ENCODE measurements around the gene ARNT2. TPM values are rescaled to one million over a fixed set of nuclear protein-coding genes. Genes with fewer than 3 reads are reported as not detected.
"Not testable (repeated sequence)": the region's sequence is repeated elsewhere in the genome, so short reads cannot be mapped to it uniquely, and the experiment has no call there.

The ARNT2 gene
- total RNA-seq, 2 donors from 2014 or later = not detected

DNA sequence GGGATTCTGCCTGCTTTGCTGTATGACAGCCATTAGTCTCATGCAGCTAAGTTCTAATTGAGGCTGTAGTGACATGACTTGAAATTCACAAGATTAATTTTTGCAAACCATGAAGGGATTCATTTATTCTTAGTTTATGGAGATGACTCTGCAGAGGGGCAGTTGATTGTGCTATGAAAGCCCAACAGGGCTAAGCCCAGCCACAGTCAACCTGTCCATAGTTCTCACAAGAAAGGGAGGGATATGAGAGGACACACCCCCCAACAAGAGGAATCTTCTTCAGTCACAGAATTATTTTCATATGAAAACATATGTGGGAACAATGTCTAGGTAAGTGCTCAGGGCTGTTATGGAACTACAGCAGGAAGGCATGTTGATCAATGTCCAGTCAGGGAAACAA, 229.0 kb downstream of the ARNT2 start:
- H3K4me3 Mint-ChIP-seq = no peak overlapping the region
- no peaks in the 10 kb centered on the region for H3K9me3 ChIP-seq (ENCODE audit: control insufficient read depth, low read length, poor library complexity, severe bottlenecking)
- ATAC-seq (no peak), DNase-seq (no peak)
- no peak overlapping the region for H3K27ac Mint-ChIP-seq
- no peaks in the 10 kb centered on the region for H3K36me3 Mint-ChIP-seq (ENCODE audit: low read depth)
- no peaks in the 10 kb centered on the region for H3K4me1 Mint-ChIP-seq
- peaks cover 23% of the 10 kb centered on the region for H3K27me3 Mint-ChIP-seq

DNA sequence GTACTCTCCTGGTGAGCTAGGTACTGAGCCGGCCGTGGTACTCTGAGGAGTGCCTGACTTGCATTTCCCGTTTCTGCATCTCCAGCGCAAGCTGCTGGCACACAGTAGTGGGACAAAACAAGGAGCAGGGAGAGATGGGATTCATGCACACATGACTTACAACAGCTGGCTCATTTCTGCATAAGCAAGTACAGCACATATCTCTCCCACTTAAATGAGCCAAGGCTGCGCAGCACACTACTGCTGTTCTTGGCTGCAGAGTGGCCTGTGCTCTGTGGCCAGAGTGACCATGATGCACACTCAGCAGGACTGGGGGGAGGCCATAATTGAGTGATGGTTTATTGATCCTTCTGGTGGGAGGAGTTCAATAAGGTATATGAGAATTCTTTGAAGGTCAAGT, 231.8 kb downstream of the ARNT2 start:
- no peaks in the 10 kb centered on the region for H3K4me1 Mint-ChIP-seq
- H3K9me3 ChIP-seq (ENCODE audit: control insufficient read depth, low read length, poor library complexity, severe bottlenecking) = no peaks in the 10 kb centered on the region
- H3K27ac Mint-ChIP-seq = no peak overlapping the region
- peaks cover 23% of the 10 kb centered on the region for H3K27me3 Mint-ChIP-seq
- H3K36me3 Mint-ChIP-seq (ENCODE audit: low read depth) = no peaks in the 10 kb centered on the region
- DNase-seq (no peak), ATAC-seq (no peak)
- no peak overlapping the region for H3K4me3 Mint-ChIP-seq

DNA sequence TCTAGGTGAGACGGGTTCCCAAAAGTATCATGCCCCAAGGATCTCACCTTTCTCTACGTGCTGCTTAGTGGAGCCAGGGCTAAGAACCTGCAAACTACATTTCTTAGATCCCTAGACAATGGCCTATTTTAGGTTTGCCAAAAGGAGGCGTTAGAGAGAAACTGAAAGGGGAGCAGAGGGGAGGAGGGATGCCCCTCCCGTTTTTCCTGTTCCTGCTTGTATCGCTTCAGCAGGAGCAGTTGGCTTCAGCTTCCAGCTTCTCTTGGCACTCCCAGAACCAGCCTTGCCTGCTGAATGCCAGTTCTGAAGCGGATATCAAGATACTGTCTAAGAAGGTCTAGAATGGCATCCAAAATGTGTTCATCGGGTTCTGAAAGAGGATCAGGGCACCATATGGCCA, 232.5 kb downstream of the ARNT2 start:
- Mint-ChIP-seq H3K27ac (no peak overlapping the region), H3K4me3 (no peak overlapping the region), H3K4me1 (no peaks in the 10 kb centered on the region), H3K27me3 (peaks cover 16% of the 10 kb centered on the region), H3K36me3 (ENCODE audit: low read depth) (no peaks in the 10 kb centered on the region)
- H3K9me3 ChIP-seq (ENCODE audit: control insufficient read depth, low read length, poor library complexity, severe bottlenecking) = no peaks in the 10 kb centered on the region
- no peak for DNase-seq
- no peak for ATAC-seq

DNA sequence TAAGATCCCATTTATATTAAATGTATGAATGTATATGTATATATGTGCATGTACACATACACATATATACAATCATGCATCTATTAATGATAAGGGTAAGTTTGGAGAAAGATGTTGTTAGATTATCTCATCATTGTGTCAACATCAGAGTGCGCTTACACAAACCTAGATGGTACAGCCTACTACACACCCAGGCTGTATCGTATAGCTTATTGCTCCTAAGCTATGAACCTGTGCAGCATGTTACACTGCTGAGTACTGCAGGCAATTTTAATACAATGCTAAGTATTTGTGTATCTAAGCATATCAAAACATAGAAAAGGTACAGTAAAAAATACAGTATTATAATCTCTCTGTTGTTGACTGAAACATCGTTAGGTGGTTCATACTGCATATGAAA, 233.6 kb downstream of the ARNT2 start:
- Mint-ChIP-seq H3K4me3 (no peak overlapping the region), H3K27ac (no peak overlapping the region), H3K27me3 (peaks cover 9% of the 10 kb centered on the region), H3K36me3 (ENCODE audit: low read depth) (no peaks in the 10 kb centered on the region), H3K4me1 (no peaks in the 10 kb centered on the region)
- H3K9me3 ChIP-seq (ENCODE audit: control insufficient read depth, low read length, poor library complexity, severe bottlenecking) = no peaks in the 10 kb centered on the region
- DNase-seq (no peak), ATAC-seq (no peak)

DNA sequence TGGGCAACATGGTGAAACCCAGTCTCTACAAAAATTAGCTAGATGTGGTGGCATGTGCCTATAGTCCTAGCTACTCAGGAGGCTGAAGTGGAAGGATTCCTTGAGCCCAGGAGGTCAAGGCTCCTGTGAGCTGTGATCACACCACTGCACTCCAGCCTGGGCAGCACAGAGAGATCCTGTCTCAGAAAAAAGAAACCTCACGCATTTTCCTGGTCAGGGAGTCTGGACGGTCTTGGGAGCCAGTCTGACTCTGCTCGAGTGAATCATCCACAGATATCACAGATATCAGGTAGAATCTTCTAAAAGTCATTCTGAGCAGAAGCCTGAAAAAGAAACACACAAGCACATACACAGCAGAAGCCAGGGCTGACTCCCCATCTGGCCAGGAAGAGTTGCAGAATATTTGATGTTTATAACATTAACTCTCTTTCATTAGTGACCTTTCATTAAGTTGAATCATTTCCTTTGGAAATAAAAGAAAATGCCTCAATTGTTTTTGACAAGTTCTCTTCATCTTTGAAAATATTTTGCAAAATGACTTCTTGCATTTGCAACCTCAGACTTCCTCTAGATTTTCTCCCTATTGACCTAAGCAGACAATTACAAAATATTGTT, 234.5 kb downstream of the ARNT2 start:
- Mint-ChIP-seq H3K27ac (no peak overlapping the region), H3K4me3 (no peak overlapping the region), H3K27me3 (peaks cover 15% of the 10 kb centered on the region), H3K4me1 (no peaks in the 10 kb centered on the region), H3K36me3 (ENCODE audit: low read depth) (no peaks in the 10 kb centered on the region)
- no peaks in the 10 kb centered on the region for H3K9me3 ChIP-seq (ENCODE audit: control insufficient read depth, low read length, poor library complexity, severe bottlenecking)
- ATAC-seq (no peak), DNase-seq (no peak)

DNA sequence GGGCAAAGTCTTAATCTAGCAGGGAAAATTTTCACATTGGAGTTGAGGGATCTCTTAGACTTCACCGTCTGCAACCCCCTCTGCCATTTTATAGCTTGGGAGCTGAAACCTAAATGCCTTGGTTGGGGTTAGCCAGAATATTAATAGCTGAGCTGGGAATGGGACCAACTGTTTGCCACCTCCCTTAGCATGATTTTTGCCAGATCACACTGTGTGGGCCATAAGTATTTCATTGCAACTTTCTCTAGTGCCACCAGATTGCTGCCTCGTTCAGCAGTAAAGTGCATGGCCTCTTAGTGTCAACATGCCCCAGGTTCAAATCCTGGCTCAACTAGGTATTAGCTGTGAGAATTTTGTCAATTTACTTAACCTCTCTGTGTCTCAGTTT, 235.0 kb downstream of the ARNT2 start:
- no peaks in the 10 kb centered on the region for H3K9me3 ChIP-seq (ENCODE audit: control insufficient read depth, low read length, poor library complexity, severe bottlenecking)
- Mint-ChIP-seq H3K27me3 (peaks cover 20% of the 10 kb centered on the region), H3K4me1 (no peaks in the 10 kb centered on the region), H3K36me3 (ENCODE audit: low read depth) (no peaks in the 10 kb centered on the region), H3K4me3 (no peak overlapping the region), H3K27ac (no peak overlapping the region)
- DNase-seq (no peak), ATAC-seq (no peak)

DNA sequence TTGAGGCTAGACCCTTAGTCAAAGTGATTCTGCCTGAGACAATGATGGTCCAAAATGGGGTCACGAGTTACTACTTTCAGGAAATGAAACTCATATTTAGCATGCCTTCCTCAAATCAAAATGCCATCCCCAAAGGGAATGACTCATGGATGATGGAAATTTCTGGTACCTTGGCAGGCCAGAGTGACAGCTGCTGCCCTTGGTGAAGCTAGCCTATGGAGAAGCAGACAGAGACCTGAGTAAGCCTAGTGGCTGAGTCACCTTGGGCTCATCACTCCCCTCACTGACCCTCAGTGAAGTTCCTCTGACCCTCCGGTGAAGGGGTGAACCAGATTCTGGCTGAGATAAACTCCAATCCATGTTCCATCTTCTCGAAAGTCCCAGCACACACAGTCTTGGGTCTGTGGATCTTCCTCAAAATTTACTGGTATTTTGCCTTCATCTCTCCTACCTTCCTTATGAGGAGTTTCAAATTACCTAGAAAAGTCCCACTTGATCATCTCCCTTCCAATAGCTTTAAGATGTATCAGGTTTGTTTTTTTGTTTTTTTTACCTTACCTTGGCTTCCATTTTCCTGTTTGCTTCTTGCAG, 236.4 kb downstream of the ARNT2 start:
- Mint-ChIP-seq H3K4me3 (no peak overlapping the region), H3K4me1 (no peaks in the 10 kb centered on the region), H3K36me3 (ENCODE audit: low read depth) (no peaks in the 10 kb centered on the region), H3K27ac (no peak overlapping the region), H3K27me3 (peaks cover 29% of the 10 kb centered on the region)
- ATAC-seq (no peak), DNase-seq (no peak)
- no peaks in the 10 kb centered on the region for H3K9me3 ChIP-seq (ENCODE audit: control insufficient read depth, low read length, poor library complexity, severe bottlenecking)

DNA sequence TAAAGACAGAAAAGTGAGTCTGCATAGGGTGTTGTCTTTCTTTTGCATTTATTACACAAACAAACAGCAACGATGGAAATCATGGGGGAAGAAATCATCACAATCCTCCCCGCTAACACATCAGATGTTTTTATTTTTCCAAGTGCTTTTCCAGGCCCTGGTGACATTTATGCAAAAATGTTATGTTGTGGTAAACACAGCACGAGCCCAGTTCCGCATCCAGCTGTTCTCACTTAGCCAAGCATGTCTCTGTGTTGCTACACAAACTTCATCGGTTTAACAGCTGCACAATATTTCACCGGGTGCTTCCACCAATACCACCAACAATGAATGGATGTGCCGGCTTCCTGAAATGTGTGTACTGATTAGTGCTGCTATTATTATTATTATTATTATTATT, 237.2 kb downstream of the ARNT2 start:
- Mint-ChIP-seq H3K4me1 (no peaks in the 10 kb centered on the region), H3K36me3 (ENCODE audit: low read depth) (no peaks in the 10 kb centered on the region), H3K27ac (no peak overlapping the region), H3K4me3 (no peak overlapping the region), H3K27me3 (peaks cover 23% of the 10 kb centered on the region)
- DNase-seq (no peak), ATAC-seq (no peak)
- no peaks in the 10 kb centered on the region for H3K9me3 ChIP-seq (ENCODE audit: control insufficient read depth, low read length, poor library complexity, severe bottlenecking)

DNA sequence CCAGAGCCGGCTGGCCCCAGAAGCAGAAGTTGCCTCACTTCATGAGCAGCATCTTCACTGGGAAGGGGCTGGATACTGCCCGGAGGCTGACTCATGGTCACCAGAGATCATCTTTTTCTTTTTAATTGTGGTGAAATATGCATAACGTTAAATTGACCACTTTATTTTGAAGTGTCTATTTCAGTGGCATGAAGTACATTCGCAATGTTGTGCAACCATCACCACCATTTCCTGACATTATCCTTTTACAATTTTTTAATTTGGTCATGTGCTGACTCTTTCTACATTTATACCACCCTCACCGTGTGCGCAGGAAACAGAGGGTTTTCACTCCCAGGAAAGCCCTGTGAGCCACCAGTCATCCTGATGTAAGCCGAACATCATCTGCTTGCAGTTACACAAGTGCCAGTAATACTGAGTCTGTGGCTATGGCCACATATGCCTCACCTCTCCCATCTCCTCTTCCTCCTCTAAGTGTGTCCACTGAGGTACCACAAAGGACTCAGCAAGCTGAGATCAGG, 239.3 kb downstream of the ARNT2 start:
- H3K9me3 ChIP-seq (ENCODE audit: control insufficient read depth, low read length, poor library complexity, severe bottlenecking) = no peaks in the 10 kb centered on the region
- Mint-ChIP-seq H3K4me3 (no peak overlapping the region), H3K36me3 (ENCODE audit: low read depth) (no peaks in the 10 kb centered on the region), H3K27me3 (peaks cover 21% of the 10 kb centered on the region), H3K27ac (no peak overlapping the region), H3K4me1 (no peaks in the 10 kb centered on the region)
- ATAC-seq (no peak), DNase-seq (no peak)

DNA sequence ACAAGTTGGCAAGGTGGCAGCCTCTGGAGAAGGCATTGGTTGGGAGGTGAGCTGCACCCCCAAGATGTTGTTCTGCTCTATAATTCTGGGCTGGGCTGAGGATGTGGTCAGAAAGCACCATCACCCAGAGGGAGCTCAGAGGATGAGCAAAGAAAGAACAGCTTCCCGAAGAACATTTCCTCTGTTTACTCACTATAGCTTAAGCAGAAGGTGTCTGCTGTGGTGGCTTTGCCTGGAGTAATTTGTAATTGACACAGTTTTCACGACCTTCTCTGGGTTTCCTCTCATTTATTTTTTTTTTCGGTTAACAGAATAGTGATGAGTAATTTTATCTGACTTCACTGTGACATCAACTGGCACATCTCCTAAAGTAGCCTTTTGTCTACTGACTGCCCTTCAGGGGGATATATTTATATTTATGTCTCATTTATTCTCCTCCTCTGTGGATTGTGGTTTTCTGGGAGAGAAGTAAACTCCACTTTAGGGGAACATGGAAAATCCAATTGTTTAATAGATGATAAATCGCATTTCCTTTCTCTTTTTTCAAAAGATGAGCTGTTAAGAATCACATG, 241.4 kb downstream of the ARNT2 start:
- no peak for DNase-seq
- Mint-ChIP-seq H3K4me1 (no peaks in the 10 kb centered on the region), H3K4me3 (no peak overlapping the region), H3K27ac (no peak overlapping the region), H3K36me3 (ENCODE audit: low read depth) (no peaks in the 10 kb centered on the region), H3K27me3 (peaks cover 21% of the 10 kb centered on the region)
- H3K9me3 ChIP-seq (ENCODE audit: control insufficient read depth, low read length, poor library complexity, severe bottlenecking) = no peaks in the 10 kb centered on the region
- no peak for ATAC-seq

DNA sequence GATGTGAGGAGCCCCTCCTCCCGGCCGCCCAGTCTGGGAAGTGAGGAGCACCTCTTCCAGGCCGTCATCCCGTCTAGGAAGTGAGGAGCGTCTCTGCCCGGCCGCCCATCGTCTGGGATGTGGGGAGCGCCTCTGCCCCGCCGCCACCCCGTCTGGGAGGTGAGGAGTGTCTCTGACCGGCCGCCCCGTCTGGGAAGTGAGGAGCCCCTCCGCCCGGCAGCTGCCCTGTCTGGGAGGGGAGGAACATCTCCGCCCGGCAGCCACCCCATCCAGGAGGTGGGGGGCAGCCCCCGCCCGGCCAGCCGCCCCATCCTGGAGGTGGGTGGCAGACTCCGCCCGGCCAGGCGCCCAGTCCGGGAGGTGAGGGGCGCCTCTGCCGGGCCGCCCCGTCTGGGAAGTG, 243.2 kb downstream of the ARNT2 start:
- not testable (repeated sequence) for DNase-seq; H3K27ac Mint-ChIP-seq; H3K4me1 Mint-ChIP-seq; ATAC-seq; H3K9me3 ChIP-seq (ENCODE audit: control insufficient read depth, low read length, poor library complexity, severe bottlenecking); H3K36me3 Mint-ChIP-seq (ENCODE audit: low read depth); H3K4me3 Mint-ChIP-seq
- peaks cover 21% of the 10 kb centered on the region for H3K27me3 Mint-ChIP-seq
